ENCODE measurements around the gene SAG.
"Not testable (repeated sequence)": the region's sequence is repeated elsewhere in the genome, so short reads cannot be mapped to it uniquely, and the experiment has no call there.

SAG gene

DNA sequence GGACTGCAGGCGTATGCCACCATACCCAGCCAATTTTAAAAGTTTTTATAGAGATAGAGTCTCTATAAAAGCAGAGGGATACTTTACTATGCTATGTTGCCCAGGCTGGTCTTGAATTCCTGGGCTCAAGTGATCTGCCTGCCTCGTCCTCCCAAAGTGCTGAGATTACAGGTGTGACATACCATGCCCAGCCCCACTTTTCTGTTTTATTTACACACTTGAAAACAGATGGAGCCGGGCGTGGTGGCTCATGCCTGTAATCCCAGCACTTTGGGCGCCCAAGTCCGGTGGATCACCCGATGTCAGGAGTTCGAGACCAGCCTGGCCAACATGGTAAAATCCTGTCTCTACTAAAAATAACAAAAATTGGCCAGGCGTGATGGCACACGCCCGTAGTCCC is 67.2 kb downstream of the SAG start:
- H3K27ac Mint-ChIP-seq; H3K27me3 Mint-ChIP-seq (ENCODE audit: low read depth); H3K9me3 Mint-ChIP-seq; H3K4me1 Mint-ChIP-seq (ENCODE audit: low read depth); H3K4me3 Mint-ChIP-seq; DNase-seq (ENCODE audit: low spot score): not testable (repeated sequence)
- peaks cover 19% of the 10 kb centered on the region for H3K36me3 Mint-ChIP-seq (ENCODE audit: low read depth)

- Mint-ChIP-seq H3K27ac (no peak overlapping the region), H3K4me1 (ENCODE audit: low read depth) (peaks cover 16% of the 10 kb centered on the region), H3K27me3 (ENCODE audit: low read depth) (no peaks in the 10 kb centered on the region), H3K9me3 (no peaks in the 10 kb centered on the region), H3K4me3 (no peak overlapping the region), H3K36me3 (ENCODE audit: low read depth) (peaks cover 22% of the 10 kb centered on the region)
- DNase-seq (ENCODE audit: low spot score) = no peak
These were observed 68.1 kb downstream of the SAG start for GRCh38 chr2:233375490-233376314.

DNA sequence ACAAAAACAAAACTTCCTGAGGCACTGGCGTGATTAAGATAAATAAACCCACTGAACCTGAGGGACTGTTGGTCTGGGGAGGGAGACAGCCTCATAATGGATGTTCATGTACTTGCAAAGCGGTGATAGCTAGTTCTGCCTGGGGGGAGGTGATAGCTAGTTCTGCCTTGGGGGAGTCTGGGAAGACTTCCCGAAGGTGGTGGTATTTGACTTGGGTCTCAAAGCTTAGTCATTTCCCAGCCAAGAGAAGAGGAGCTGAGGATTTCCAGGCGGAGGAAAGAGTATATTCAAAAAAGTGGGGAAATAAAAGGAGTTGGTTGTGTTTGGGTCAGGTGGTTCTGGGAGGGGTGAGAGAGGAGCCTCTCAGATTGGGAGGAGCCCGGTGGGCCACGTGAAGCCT is 71.4 kb downstream of the SAG start:
- Mint-ChIP-seq H3K27me3 (ENCODE audit: low read depth) (no peaks in the 10 kb centered on the region), H3K27ac (peak overlapping the region; percentile 11), H3K9me3 (no peaks in the 10 kb centered on the region), H3K36me3 (ENCODE audit: low read depth) (peaks cover 19% of the 10 kb centered on the region), H3K4me1 (ENCODE audit: low read depth) (peaks cover 29% of the 10 kb centered on the region), H3K4me3 (no peak overlapping the region)
- DNase-seq (ENCODE audit: low spot score) = no peak

GRCh38 chr2:233379441-233379840 is 71.8 kb downstream of the SAG start:
- Mint-ChIP-seq H3K4me1 (ENCODE audit: low read depth) (peaks cover 33% of the 10 kb centered on the region), H3K9me3 (no peaks in the 10 kb centered on the region), H3K27ac (no peak overlapping the region), H3K36me3 (ENCODE audit: low read depth) (peaks cover 19% of the 10 kb centered on the region), H3K4me3 (no peak overlapping the region), H3K27me3 (ENCODE audit: low read depth) (no peaks in the 10 kb centered on the region)
- DNase-seq (ENCODE audit: low spot score) = no peak

DNA sequence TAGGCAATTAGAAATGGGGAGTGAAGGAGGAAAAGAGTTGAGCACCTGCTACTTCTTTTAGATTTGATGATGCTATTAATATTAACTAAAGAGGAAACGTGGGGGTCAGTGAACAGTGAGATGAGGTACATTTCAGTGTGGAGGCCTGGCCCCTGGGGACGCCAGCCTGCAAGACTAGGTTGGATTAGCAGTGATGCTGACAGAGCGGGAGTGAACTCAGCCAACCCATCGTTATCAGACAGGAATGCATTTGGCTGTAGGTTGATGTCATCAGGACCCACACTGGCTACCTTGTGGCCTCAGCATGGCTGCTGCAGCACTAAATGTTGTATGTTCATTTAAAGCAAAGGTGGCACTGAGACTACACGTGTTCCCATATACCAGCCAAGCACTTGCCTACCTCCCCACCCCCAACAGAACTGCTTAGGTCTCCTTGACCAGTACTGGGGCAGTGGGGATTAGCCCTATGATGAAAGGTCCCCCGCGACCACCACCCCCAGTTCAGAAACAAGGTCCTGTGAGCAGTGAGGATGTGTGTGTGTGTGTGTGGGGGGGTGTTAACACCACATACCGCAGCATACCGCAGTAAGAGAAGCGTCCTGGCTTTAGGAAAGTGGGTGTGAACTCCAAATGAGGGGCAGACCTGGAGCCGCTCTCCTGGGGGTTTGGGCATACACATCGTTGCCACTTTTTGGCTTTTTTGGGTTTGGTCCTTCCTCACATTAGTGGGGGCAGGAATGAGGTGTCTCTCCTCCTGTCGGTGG is 72.7 kb downstream of the SAG start:
- H3K36me3 Mint-ChIP-seq (ENCODE audit: low read depth) = peaks cover 19% of the 10 kb centered on the region

GRCh38 chr2:233380995-233381637 is 73.5 kb downstream of the SAG start:
- Mint-ChIP-seq H3K4me3 (no peak overlapping the region), H3K27me3 (ENCODE audit: low read depth) (no peaks in the 10 kb centered on the region), H3K9me3 (no peaks in the 10 kb centered on the region), H3K27ac (no peak overlapping the region), H3K36me3 (ENCODE audit: low read depth) (peaks cover 20% of the 10 kb centered on the region), H3K4me1 (ENCODE audit: low read depth) (peaks cover 50% of the 10 kb centered on the region)
- no peak for DNase-seq (ENCODE audit: low spot score)

More for the DNA sequence above, 72.7 kb downstream of the SAG start:
- H3K4me3 Mint-ChIP-seq = no peak overlapping the region
- DNase-seq (ENCODE audit: low spot score) = no peak
- H3K9me3 Mint-ChIP-seq = no peaks in the 10 kb centered on the region
- H3K27ac Mint-ChIP-seq = no peak overlapping the region
- peaks cover 42% of the 10 kb centered on the region for H3K4me1 Mint-ChIP-seq (ENCODE audit: low read depth)
- H3K27me3 Mint-ChIP-seq (ENCODE audit: low read depth) = no peaks in the 10 kb centered on the region

DNA sequence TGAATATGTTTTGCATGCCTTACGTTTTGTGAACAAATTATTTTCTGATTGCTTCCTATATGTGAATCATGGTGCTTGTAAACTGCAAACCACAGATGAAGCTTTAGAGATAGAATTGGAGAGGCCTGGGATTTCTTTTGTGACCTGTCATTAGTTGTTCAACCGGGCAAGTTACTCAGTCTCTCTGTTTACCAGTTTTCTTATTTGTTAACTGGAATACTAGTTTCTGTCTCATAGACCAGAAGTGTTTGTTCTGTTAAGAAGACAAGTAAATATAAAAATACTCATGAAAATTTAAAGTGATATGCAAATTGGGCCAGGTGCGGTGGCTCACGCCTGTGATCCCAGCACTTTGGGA is 74.0 kb downstream of the SAG start:
- H3K4me1 Mint-ChIP-seq (ENCODE audit: low read depth) = peaks cover 53% of the 10 kb centered on the region
- H3K36me3 Mint-ChIP-seq (ENCODE audit: low read depth) = peaks cover 20% of the 10 kb centered on the region
- no peaks in the 10 kb centered on the region for H3K27me3 Mint-ChIP-seq (ENCODE audit: low read depth)
- DNase-seq (ENCODE audit: low spot score) = no peak
- H3K9me3 Mint-ChIP-seq = no peaks in the 10 kb centered on the region
- H3K27ac Mint-ChIP-seq = no peak overlapping the region
- no peak overlapping the region for H3K4me3 Mint-ChIP-seq

- peaks cover 20% of the 10 kb centered on the region for H3K36me3 Mint-ChIP-seq (ENCODE audit: low read depth)
- peak overlapping the region; percentile 93 for H3K27ac Mint-ChIP-seq
- peaks cover 58% of the 10 kb centered on the region for H3K4me1 Mint-ChIP-seq (ENCODE audit: low read depth)
- H3K27me3 Mint-ChIP-seq (ENCODE audit: low read depth) = no peaks in the 10 kb centered on the region
- DNase-seq (ENCODE audit: low spot score) = no peak
- H3K9me3 Mint-ChIP-seq = no peaks in the 10 kb centered on the region
- H3K4me3 Mint-ChIP-seq = no peak overlapping the region
These were observed 76.4 kb downstream of the SAG start for GRCh38 chr2:233384015-233384414.

DNA sequence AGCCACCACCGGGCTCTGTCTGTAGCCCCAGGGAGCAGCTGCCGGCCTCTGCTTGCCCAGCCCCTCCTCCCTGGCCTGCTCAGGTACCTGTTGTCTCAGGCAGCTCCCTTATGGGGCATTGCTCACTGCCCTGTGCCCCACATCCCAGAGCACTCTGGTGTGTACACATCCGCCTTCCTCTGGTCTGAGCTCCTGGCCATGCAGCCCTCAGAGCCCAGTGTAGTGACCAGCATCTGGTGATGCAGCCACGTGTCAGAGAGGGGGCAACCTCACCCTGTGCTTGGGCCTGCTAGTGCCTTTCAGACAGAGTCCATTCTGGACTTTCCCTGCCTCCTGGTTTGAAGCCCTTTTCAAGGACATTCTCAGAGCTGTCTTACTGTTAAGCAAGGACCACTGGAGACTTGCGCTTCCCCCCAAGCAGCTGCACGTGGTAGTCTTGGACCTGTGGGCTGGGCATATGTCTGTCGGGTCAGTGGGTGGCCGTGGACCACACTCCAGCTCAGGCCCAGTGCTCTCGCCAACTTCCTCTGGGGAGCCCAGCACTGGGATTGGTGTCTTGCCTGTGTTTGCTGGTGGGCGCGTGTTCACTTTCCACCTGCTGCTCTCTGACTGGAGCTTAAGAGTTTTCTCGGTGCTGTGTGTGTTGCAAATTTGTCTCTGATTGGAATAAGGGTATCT is 77.3 kb downstream of the SAG start:
- DNase-seq (ENCODE audit: low spot score) = no peak
- Mint-ChIP-seq H3K4me3 (peak overlapping the region; percentile 86), H3K27me3 (ENCODE audit: low read depth) (no peaks in the 10 kb centered on the region), H3K36me3 (ENCODE audit: low read depth) (peaks cover 22% of the 10 kb centered on the region), H3K4me1 (ENCODE audit: low read depth) (peaks cover 54% of the 10 kb centered on the region), H3K27ac (peak overlapping the region; percentile 93), H3K9me3 (no peaks in the 10 kb centered on the region)

GRCh38 chr2:233385489-233386044 is 78.0 kb downstream of the SAG start:
- peak overlapping the region; percentile 86 for H3K4me3 Mint-ChIP-seq
- DNase-seq (ENCODE audit: low spot score) = peak; percentile 28

GRCh38 chr2:233386382-233387041 is 78.9 kb downstream of the SAG start:
- Mint-ChIP-seq H3K4me1 (ENCODE audit: low read depth) (peaks cover 47% of the 10 kb centered on the region), H3K9me3 (no peaks in the 10 kb centered on the region), H3K27me3 (ENCODE audit: low read depth) (no peaks in the 10 kb centered on the region), H3K27ac (peak overlapping the region; percentile 93), H3K4me3 (peak overlapping the region; percentile 86), H3K36me3 (ENCODE audit: low read depth) (peaks cover 29% of the 10 kb centered on the region)
- DNase-seq (ENCODE audit: low spot score) = peak; percentile 21

More at GRCh38 chr2:233385489-233386044, 78.0 kb downstream of the SAG start:
- Mint-ChIP-seq H3K27me3 (ENCODE audit: low read depth) (no peaks in the 10 kb centered on the region), H3K4me1 (ENCODE audit: low read depth) (peaks cover 50% of the 10 kb centered on the region), H3K9me3 (no peaks in the 10 kb centered on the region), H3K27ac (peak overlapping the region; percentile 93), H3K36me3 (ENCODE audit: low read depth) (peaks cover 25% of the 10 kb centered on the region)

- Mint-ChIP-seq H3K27ac (peak overlapping the region; percentile 13), H3K4me1 (ENCODE audit: low read depth) (peaks cover 46% of the 10 kb centered on the region), H3K9me3 (no peaks in the 10 kb centered on the region), H3K4me3 (peak overlapping the region; percentile 86), H3K27me3 (ENCODE audit: low read depth) (no peaks in the 10 kb centered on the region), H3K36me3 (ENCODE audit: low read depth) (peaks cover 31% of the 10 kb centered on the region)
- no peak for DNase-seq (ENCODE audit: low spot score)
These were observed 79.6 kb downstream of the SAG start for GRCh38 chr2:233387225-233387624.

All from T-helper 2 cell treated with Interferon-gamma antibody and Interleukin-4, amounts not matched to agents 5 μg/mL and 100 μg/mL, for 36 hours (primary cell).